Common myeloid progenitor, CD34-positive (primary cell): ENCODE data around the gene GRK4.
"Not testable (repeated sequence)": the region's sequence is repeated elsewhere in the genome, so short reads cannot be mapped to it uniquely, and the experiment has no call there.

Source experiments
- CTCF ChIA-PET: fragments of 350-600 bp; sonication (Branson Sonifier 250); formaldehyde crosslinking; loops from one replicate; lab custom pipeline; 2021; ENCODE audit warnings: antibody characterized with exemption; lab: Charles Lee
- POLR2A ChIA-PET: fragments of 350-600 bp; sonication (Branson Sonifier 250); formaldehyde crosslinking; loops from one replicate; lab custom pipeline; 2021; ENCODE audit warnings: antibody characterized with exemption; lab: Charles Lee
- DNase-seq, 3 donors: peaks; one replicate each; pipeline versions ENCODE4 v3.0.0 to v3.0.0-alpha.2; 2013
- H3K27ac ChIP-seq, 2 experiments: 1 replicate in 1 of 2; 2 replicates in 1 of 2; pipeline ENCODE4 v1.7.0; 2013; ENCODE audit warnings: inconsistent platforms in 2 of 2, low read length in 2 of 2, mild to moderate bottlenecking in 2 of 2, low read depth in 1 of 2, moderate library complexity in 1 of 2; ENCODE audit not compliant: severe bottlenecking in 2 of 2, insufficient read depth in 1 of 2, poor library complexity in 1 of 2
- H3K27me3 ChIP-seq, 5 experiments: replicated peaks in 2 of 5; 1 replicate in 3 of 5; 2 replicates in 2 of 5; pipeline versions ENCODE4 v1.6.1 to v1.7.0; 2013; ENCODE audit warnings: low read length in 4 of 5, mild to moderate bottlenecking in 2 of 5, moderate library complexity in 2 of 5, inconsistent platforms in 1 of 5; ENCODE audit not compliant: insufficient read depth in 5 of 5, control insufficient read depth in 4 of 5
- H3K36me3 ChIP-seq, 4 experiments: 1 replicate in 2 of 4; 2 replicates in 2 of 4; pipeline versions ENCODE4 v1.6.1 to v1.7.0; 2013; ENCODE audit warnings: low read length in 3 of 4, control low read depth in 1 of 4, mild to moderate bottlenecking in 1 of 4; ENCODE audit not compliant: control insufficient read depth in 4 of 4, insufficient read depth in 4 of 4
- H3K4me1 ChIP-seq, 4 experiments: 1 replicate in 3 of 4; 2 replicates in 1 of 4; pipeline versions ENCODE4 v1.6.1 to v1.7.1; 2013; ENCODE audit warnings: low read length in 3 of 4, mild to moderate bottlenecking in 3 of 4, control low read depth in 1 of 4, inconsistent platforms in 1 of 4, moderate library complexity in 1 of 4; ENCODE audit not compliant: control insufficient read depth in 4 of 4, insufficient read depth in 4 of 4; ENCODE audit errors: control extremely low read depth in 1 of 4
- H3K4me3 ChIP-seq, 7 experiments: 1 replicate in 4 of 7; 2 replicates in 3 of 7; pipeline versions ENCODE4 v1.5.1 to v1.7.0; 2013; ENCODE audit warnings: mild to moderate bottlenecking in 7 of 7, low read length in 6 of 7, moderate library complexity in 6 of 7, inconsistent platforms in 2 of 7, low read depth in 2 of 7, control low read depth in 1 of 7; ENCODE audit not compliant: insufficient read depth in 4 of 7, control insufficient read depth in 1 of 7; ENCODE audit errors: extremely low read depth in 1 of 7
- H3K9me3 ChIP-seq, 5 experiments: 1 replicate in 4 of 5; 2 replicates in 1 of 5; pipeline versions ENCODE4 v1.6.1 to v1.7.1; 2013; ENCODE audit warnings: low read length in 4 of 5, mild to moderate bottlenecking in 2 of 5, inconsistent platforms in 1 of 5, low read depth in 1 of 5, moderate library complexity in 1 of 5; ENCODE audit not compliant: control insufficient read depth in 4 of 5, insufficient read depth in 2 of 5; ENCODE audit errors: control extremely low read depth in 1 of 5
- WGBS: methylation state at CpG from one replicate; pipeline ENCODE4 v1.1.5; 2013; ENCODE audit not compliant: insufficient coverage; 5-methylcytosine and 5-hydroxymethylcytosine counted together

GRK4 gene

DNA sequence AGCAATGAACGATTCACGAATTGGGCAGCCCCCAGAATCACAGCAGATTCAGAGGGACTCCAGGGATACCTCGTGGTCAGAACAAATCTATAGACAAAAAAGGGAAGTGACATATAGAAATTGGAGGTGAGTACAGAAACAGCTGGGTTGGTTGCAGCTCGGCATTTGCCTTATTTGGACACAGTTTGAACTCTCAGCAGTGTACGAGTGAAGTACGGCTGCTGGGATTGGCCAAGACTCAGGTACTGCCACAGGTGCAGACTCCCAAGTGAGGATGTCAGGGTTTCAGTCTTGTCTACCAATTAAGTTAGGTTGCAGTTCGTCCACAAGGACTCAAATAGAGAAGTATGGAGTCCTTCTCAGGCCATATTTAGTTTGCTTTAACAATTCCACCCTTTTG, 82.8 kb downstream of the GRK4 start:
- H3K4me1 ChIP-seq: peaks cover 6 to 37% (median 22%) of the 10 kb centered on the region in 4 experiments
- no peaks in the 10 kb centered on the region for H3K36me3 ChIP-seq
- H3K27ac ChIP-seq: peak overlapping the region in 1 of 2 experiments; percentile 60
- 96% methylated on average over 4 of the region's 7 CpGs for WGBS
- peak in 2 of 3 donors; percentile 34 to 45 for DNase-seq
- H3K4me3 ChIP-seq: no peak overlapping the region
- ChIA-PET POLR2A (no interaction called here), CTCF (interaction anchor here (1.0 to 4.2 kb wide), 19 partner anchors 12 to 95 kb away, joined by 3 to 21 read pairs (median 5); partner anchors contain the start of genes GRK4, HTT-AS and NOP14)
- no peaks in the 10 kb centered on the region for H3K9me3 ChIP-seq
- H3K27me3 ChIP-seq: no peaks in the 10 kb centered on the region

DNA sequence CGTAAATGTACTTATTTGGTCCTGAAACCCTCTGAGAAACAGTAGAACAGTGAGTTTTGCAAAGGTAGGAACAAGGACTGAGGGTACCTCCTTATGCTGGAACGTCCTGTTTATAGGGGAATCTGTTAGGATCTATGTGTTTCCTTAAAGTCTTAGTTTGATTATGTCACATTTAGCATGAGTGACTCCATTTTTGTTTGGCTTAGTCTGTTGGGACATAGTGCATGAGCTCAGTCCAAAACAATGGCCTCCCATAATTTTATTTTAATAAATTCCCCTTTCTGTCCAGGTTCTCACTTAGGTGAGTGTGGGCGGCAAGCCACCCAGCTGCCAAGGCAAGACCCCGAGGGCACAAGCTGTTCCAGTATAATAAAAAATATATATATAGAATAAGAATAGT, 83.3 kb downstream of the GRK4 start:
- 100% methylated on average over 1 of the region's 4 CpGs for WGBS
- H3K4me1 ChIP-seq: peaks cover 6 to 34% (median 19%) of the 10 kb centered on the region in 4 experiments
- CTCF ChIA-PET: interaction anchor here (0.8 to 4.2 kb wide), 19 partner anchors 12 to 95 kb away, joined by 3 to 21 read pairs (median 4); partner anchors contain the start of gene HTT-AS
- H3K27me3 ChIP-seq: no peaks in the 10 kb centered on the region
- H3K36me3 ChIP-seq: no peaks in the 10 kb centered on the region
- no peaks in the 10 kb centered on the region for H3K9me3 ChIP-seq
- no peak overlapping the region for H3K27ac ChIP-seq
- no peak for DNase-seq
- H3K4me3 ChIP-seq: no peak overlapping the region
- POLR2A ChIA-PET: no interaction called here

DNA sequence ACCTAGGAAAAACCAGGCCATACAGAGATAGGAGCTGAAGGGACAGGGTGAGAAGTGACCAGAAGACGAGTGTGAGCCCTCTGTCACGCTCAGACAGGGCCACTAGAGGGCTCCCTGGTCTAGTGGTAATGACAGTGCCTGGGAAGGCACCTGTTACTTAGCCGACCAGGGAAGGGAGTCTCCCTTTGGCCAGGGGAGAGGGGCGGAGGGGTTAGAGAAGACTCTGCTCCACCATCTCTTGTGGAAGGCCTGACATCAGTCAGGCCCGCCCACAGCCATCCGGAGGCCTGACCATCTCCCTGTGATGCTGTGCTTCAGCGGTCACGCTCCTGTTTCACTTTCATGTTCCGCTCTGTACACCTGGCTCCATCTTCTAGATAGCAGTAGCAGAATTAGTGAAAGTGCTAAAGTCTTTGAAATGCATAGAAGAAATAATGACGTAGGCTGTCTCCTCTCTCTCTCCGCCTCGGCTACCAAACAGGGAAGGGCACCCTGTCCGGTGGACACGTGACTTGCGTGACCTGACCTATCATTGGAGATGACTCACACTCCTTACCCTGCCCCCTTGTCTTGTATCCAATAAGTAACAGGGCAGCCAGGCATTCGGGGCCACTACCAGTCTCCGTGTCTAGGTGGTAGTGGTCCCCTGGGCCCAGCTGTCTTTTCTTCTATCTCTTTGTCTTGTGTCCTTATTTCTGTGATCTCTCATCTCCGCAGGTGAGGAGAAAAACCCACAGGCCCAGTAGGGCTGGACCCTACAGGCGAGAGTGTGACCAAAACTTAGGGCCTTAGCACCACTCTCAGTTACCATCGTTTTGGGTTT, 84.3 kb downstream of the GRK4 start:
- H3K27ac ChIP-seq: peak overlapping the region in 1 of 2 experiments; percentile 34
- H3K4me3 ChIP-seq: peak overlapping the region in 4 of 7 experiments; percentile 23 to 68 (median 59)
- no peaks in the 10 kb centered on the region for H3K27me3 ChIP-seq
- POLR2A ChIA-PET: no interaction called here
- DNase-seq: peak; percentile 59 to 79 (median 71)
- no peaks in the 10 kb centered on the region for H3K36me3 ChIP-seq
- CTCF ChIA-PET: interaction anchor here (0.8 to 4.2 kb wide), 17 partner anchors 13 to 87 kb away, joined by 3 to 21 read pairs (median 4); partner anchors contain the start of gene HTT-AS
- WGBS: 61% methylated on average over 19 of the region's 20 CpGs
- no peaks in the 10 kb centered on the region for H3K9me3 ChIP-seq
- peaks cover 6 to 23% (median 15%) of the 10 kb centered on the region in 4 experiments for H3K4me1 ChIP-seq

DNA sequence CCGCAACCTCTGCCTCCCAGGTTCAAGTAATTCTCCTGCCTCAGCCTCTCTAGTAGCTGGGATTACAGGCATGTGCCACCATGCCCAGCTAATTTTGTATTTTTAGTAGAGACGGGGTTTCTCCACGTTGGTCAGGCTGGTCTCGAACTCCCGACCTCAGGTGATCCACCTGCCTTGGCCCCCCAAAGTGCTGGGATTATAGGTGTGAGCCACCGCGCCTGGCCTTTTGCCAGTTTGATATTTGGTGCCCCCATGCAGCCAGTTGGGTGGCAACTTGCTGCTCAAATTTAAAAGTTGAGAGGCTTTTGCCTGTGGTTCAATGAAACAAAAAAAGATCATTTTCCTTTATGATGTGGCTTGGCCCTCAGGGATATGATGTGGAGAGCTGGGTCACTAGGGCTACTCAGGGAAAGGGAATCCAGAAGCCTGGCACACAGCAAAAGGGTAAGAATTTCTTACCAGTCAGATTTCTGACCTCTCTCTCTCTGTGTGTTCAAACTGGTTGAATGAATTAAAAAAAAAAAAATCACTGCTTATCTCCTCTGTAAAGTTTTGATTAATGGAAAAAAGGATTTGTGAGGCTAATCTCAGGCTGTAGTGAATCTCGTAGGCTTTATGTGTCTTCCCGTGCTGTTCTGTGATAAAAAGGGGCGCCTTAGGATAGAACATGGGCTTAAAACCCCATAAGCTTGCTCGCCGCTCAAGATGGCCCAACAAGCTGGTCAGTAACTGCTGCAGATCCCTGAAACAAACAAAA, 87.9 kb downstream of the GRK4 start:
- H3K4me1 ChIP-seq, CTCF ChIA-PET, H3K36me3 ChIP-seq, H3K27ac ChIP-seq, DNase-seq, H3K27me3 ChIP-seq, H3K4me3 ChIP-seq: not testable (repeated sequence)
- WGBS: 99% methylated on average over 9 of the region's 12 CpGs
- POLR2A ChIA-PET: interaction anchor here (0.6 kb wide), 1 partner anchor 72 kb away, joined by 3 read pairs; no protein-coding TSS in a partner anchor
- H3K9me3 ChIP-seq: peaks cover 3 to 15% (median 9%) of the 10 kb centered on the region in 5 experiments

DNA sequence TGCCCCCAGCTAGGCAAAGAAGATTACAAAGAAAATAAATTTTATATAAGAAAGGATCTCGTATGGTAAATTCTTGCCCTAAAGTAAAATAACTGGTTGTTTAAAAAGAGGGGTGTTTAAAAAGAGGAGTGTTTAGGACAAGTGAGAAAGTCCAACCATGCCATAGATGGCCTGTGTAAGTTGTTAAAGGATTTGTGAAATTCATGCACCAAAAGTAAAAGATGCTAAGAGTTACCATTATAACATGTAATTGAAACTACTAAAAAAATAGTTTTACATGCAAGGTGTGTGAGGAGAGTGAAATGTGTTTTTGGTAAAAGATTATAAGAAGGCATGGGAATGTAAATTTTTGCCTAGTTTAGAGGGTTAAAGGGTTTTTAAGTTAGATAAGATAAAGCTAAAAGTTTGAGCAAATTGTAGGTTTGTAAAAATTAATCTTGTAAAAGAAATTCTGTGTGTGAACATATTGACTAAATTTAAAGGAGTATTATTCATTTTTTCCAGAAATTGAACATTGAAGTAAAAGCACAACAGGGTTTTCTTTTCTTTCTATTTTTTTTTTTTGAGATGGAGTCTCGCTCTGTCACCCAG, 90.9 kb downstream of the GRK4 start:
- CTCF ChIA-PET: interaction anchor here (0.7 to 1.6 kb wide), 3 partner anchors 10 to 156 kb away, joined by 3 to 4 read pairs (median 3); no protein-coding TSS in a partner anchor
- DNase-seq: no peak
- POLR2A ChIA-PET: no interaction called here
- Histone ChIP-seq H3K27me3 (no peaks in the 10 kb centered on the region), H3K27ac (no peak overlapping the region), H3K4me1 (peaks cover 0 to 12% (median 11%) of the 10 kb centered on the region in 4 experiments), H3K36me3 (no peaks in the 10 kb centered on the region), H3K9me3 (peaks cover 5 to 16% (median 9%) of the 10 kb centered on the region in 5 experiments), H3K4me3 (no peak overlapping the region)
- no CpG with 5 or more reads among the region's 2 CpGs for WGBS

DNA sequence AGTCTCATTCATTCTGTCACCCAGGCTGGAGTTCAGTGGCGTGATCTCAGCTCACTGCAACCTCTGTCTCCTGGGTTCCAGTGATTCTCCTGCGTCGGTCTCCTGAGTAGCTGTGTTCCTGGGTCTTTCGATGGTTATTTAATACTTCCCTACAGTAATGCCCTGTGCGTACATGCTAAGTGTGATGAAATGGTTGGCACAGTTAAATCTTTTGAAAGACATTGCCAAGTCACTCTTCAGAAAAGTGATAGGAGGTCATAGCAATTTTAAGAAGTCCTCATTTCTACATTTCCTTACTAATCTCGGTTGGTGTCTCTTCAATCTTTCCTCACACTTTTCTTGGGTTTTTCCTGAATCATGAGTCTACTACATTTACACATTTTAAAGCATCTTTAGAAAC, 96.6 kb downstream of the GRK4 start:
- WGBS: 98% methylated on average over 6 of the region's 6 CpGs
- H3K27me3 ChIP-seq: no peaks in the 10 kb centered on the region
- H3K9me3 ChIP-seq: peaks cover 5 to 12% (median 9%) of the 10 kb centered on the region in 5 experiments
- no peaks in the 10 kb centered on the region for H3K36me3 ChIP-seq
- peaks cover 0 to 16% (median 14%) of the 10 kb centered on the region in 4 experiments for H3K4me1 ChIP-seq
- ChIA-PET POLR2A (no interaction called here), CTCF (interaction anchor here (1.2 to 4.4 kb wide), 3 partner anchors 12 to 38 kb away, joined by 3 to 21 read pairs (median 4); no protein-coding TSS in a partner anchor)
- H3K4me3 ChIP-seq: no peak overlapping the region
- no peak for DNase-seq
- H3K27ac ChIP-seq: no peak overlapping the region
